Prostate gland (tissue), 2 donors: ENCODE data around the gene INTS4. TPM values are rescaled to one million over a fixed set of nuclear protein-coding genes. Genes with fewer than 3 reads are reported as not detected.

ENCODE experiments used
- DNase-seq: peaks from one replicate; pipeline ENCODE4 v3.0.0-alpha.2; 2019; ENCODE audit warnings: low spot score
- H3K27ac ChIP-seq, 2 donors: fragments of 200-600 bp; sonication (generic); 2 replicates each; pipeline ENCODE4 v1.5.1; 2017 to 2019
- H3K27me3 ChIP-seq: fragments of 200-600 bp; sonication (generic); replicated peaks from 2 replicates; pipeline ENCODE4 v1.5.1; 2019; ENCODE audit not compliant: insufficient read depth
- H3K36me3 ChIP-seq, 2 donors: fragments of 200-600 bp; sonication (generic); 1 replicate in 1 of 2; 2 replicates in 1 of 2; pipeline versions ENCODE4 v1.5.1 to v1.8.1; 2017 to 2019
- H3K4me1 ChIP-seq: fragments of 200-600 bp; sonication (generic); replicated peaks from 2 replicates; pipeline ENCODE4 v1.5.1; 2019
- H3K4me3 ChIP-seq, 2 donors: fragments of 200-600 bp; sonication (generic); 2 replicates each; pipeline ENCODE4 v1.5.1; 2017 to 2019
- H3K9me3 ChIP-seq: fragments of 200-600 bp; sonication (generic); 2 replicates; pipeline ENCODE4 v1.5.1; 2017
- CTCF ChIP-seq, 4 experiments: fragments of 200-600 bp in 2 of 4; fragments of 450-650 bp in 2 of 4; sonication (generic) in 2 of 4; IDR thresholded peaks; 1 replicate in 3 of 4; 2 replicates in 1 of 4; pipeline ENCODE4 v1.5.1; 2016 to 2019; ENCODE audit warnings: antibody characterized with exemption in 4 of 4, mild to moderate bottlenecking in 2 of 4, moderate library complexity in 2 of 4
- POLR2A ChIP-seq: fragments of 450-650 bp; IDR thresholded peaks from one replicate; pipeline ENCODE4 v1.6.1; 2016; ENCODE audit warnings: antibody characterized with exemption, mild to moderate bottlenecking
- POLR2AphosphoS5 ChIP-seq: sonication (generic); formaldehyde crosslinking; IDR thresholded peaks from one replicate; pipeline ENCODE4 v1.6.1; 2017; ENCODE audit warnings: antibody characterized with exemption
- WGBS: methylation state at CpG from one replicate; pipeline ENCODE4 v1.1.5; 2018; 5-methylcytosine and 5-hydroxymethylcytosine counted together
- intact Hi-C: fragments of 100-400 bp; cut with DNase I; formaldehyde crosslinking; loops from one replicate; pipeline ENCODE4 v1.14.2; 2022
- total RNA-seq, 2 donors: library from RNA; depleted of rRNA; stranded (reverse); fragments of >200 nt; gene quantifications; one replicate each; pipeline ENCODE4 v1.1.0, GENCODE V29; 2016

Gene INTS4
- total RNA-seq, 2 donors from 2014 or later = 30.1 to 31.0 TPM

GRCh38 chr11:78039391-78039918 lies 45.0 kb upstream of the INTS4 start:
- TF ChIP-seq CTCF (IDR thresholded peaks at IDR 0.05) = no peak
- TF ChIP-seq POLR2AphosphoS5 = no peak
- TF ChIP-seq POLR2A = no peak
- H3K36me3 ChIP-seq = no peaks in the 10 kb centered on the region
- no peaks in the 10 kb centered on the region for H3K4me1 ChIP-seq
- no peak overlapping the region for H3K4me3 ChIP-seq
- DNase-seq = no peak
- no peaks in the 10 kb centered on the region for H3K27me3 ChIP-seq
- H3K27ac ChIP-seq = no peak overlapping the region
- 75% methylated on average over 4 of the region's 4 CpGs for WGBS
- no peaks in the 10 kb centered on the region for H3K9me3 ChIP-seq
- intact Hi-C loops = no loop called here

- 83% methylated on average over 8 of the region's 8 CpGs for WGBS
- no peaks in the 10 kb centered on the region for H3K4me1 ChIP-seq
- H3K27ac ChIP-seq = no peak overlapping the region
- TF ChIP-seq CTCF (IDR thresholded peaks at IDR 0.05) = no peak
- no peak for TF ChIP-seq POLR2AphosphoS5
- no peak for TF ChIP-seq POLR2A
- no peak for DNase-seq
- H3K9me3 ChIP-seq = no peaks in the 10 kb centered on the region
- intact Hi-C loops = no loop called here
- no peak overlapping the region for H3K4me3 ChIP-seq
- no peaks in the 10 kb centered on the region for H3K36me3 ChIP-seq
- H3K27me3 ChIP-seq = no peaks in the 10 kb centered on the region
These were observed 44.3 kb upstream of the INTS4 start for GRCh38 chr11:78038697-78039313.

- H3K36me3 ChIP-seq = no peaks in the 10 kb centered on the region
- H3K27ac ChIP-seq = no peak overlapping the region
- no peaks in the 10 kb centered on the region for H3K9me3 ChIP-seq
- H3K27me3 ChIP-seq = no peaks in the 10 kb centered on the region
- WGBS = 79% methylated on average over 9 of the region's 9 CpGs
- TF ChIP-seq POLR2A = no peak
- no peak for TF ChIP-seq CTCF (IDR thresholded peaks at IDR 0.05)
- TF ChIP-seq POLR2AphosphoS5 = no peak
- no peaks in the 10 kb centered on the region for H3K4me1 ChIP-seq
- no peak for DNase-seq
- H3K4me3 ChIP-seq = no peak overlapping the region
- intact Hi-C loops = no loop called here
These were observed 43.6 kb upstream of the INTS4 start for GRCh38 chr11:78037825-78038620.

GRCh38 chr11:78037056-78037455 lies 42.6 kb upstream of the INTS4 start:
- Histone ChIP-seq H3K4me1 (no peaks in the 10 kb centered on the region), H3K4me3 (no peak overlapping the region), H3K27me3 (no peaks in the 10 kb centered on the region), H3K36me3 (no peaks in the 10 kb centered on the region), H3K9me3 (no peaks in the 10 kb centered on the region), H3K27ac (no peak overlapping the region)
- 34% methylated on average over 3 of the region's 3 CpGs for WGBS
- intact Hi-C loops = no loop called here
- TF ChIP-seq POLR2AphosphoS5 (no peak), POLR2A (no peak), CTCF (IDR thresholded peaks at IDR 0.05) (no peak)
- no peak for DNase-seq
